ENCODE measurements around the gene DBH. TPM values are rescaled to one million over a fixed set of nuclear protein-coding genes. Genes with fewer than 3 reads are reported as not detected.

Gene DBH
- total RNA-seq, 1 donor from 2014 or later, result 0.13 TPM

GRCh38 chr9:133703591-133704399, 67.6 kb downstream of the DBH start:
- intact Hi-C loops (cut with DNase I), result no loop called here
- peak; percentile 58 for DNase-seq (ENCODE audit: low spot score)

GRCh38 chr9:133704711-133705181, 68.6 kb downstream of the DBH start:
- intact Hi-C loops (cut with DNase I), result no loop called here
- ATAC-seq (no peak), DNase-seq (ENCODE audit: low spot score) (peak; percentile 56)

More at GRCh38 chr9:133703591-133704399, 67.6 kb downstream of the DBH start:
- no peak for ATAC-seq

GRCh38 chr9:133705576-133705975, 69.4 kb downstream of the DBH start:
- no peak for DNase-seq (ENCODE audit: low spot score)
- intact Hi-C loops (cut with DNase I), result no loop called here
- ATAC-seq, result no peak

GRCh38 chr9:133706307-133707050, 70.3 kb downstream of the DBH start:
- no peak for ATAC-seq
- no peak for DNase-seq (ENCODE audit: low spot score)
- intact Hi-C loops (cut with DNase I), result no loop called here

- peak; percentile 71 for ATAC-seq
- intact Hi-C loops (cut with DNase I), result no loop called here
- peak; percentile 70 for DNase-seq (ENCODE audit: low spot score)
Measured at GRCh38 chr9:133707065-133707762, 71.1 kb downstream of the DBH start.

- intact Hi-C loops (cut with DNase I), result no loop called here
- no peak for ATAC-seq
- no peak for DNase-seq (ENCODE audit: low spot score)
Measured at GRCh38 chr9:133707763-133708245, 71.6 kb downstream of the DBH start.

GRCh38 chr9:133708246-133709014, 72.3 kb downstream of the DBH start:
- DNase-seq (ENCODE audit: low spot score) (peak; percentile 56), ATAC-seq (no peak)
- intact Hi-C loops (cut with DNase I), result no loop called here

Other genes starting within 250 kb of the DBH start
- gene REXO4, start 218.4 kb upstream of the DBH start, total RNA-seq, result 23.8 TPM
- gene ADAMTS13, start 214.0 kb upstream of the DBH start, total RNA-seq, result 4.6 TPM
- gene CACFD1, start 176.4 kb upstream of the DBH start, total RNA-seq, result 10.1 TPM
- gene SLC2A6, start 157.3 kb upstream of the DBH start, total RNA-seq, result 3.3 TPM
- not detected for gene MYMK, start 111.4 kb upstream of the DBH start, total RNA-seq
- 22.3 TPM for gene ADAMTSL2, start 101.7 kb upstream of the DBH start, total RNA-seq
- gene FAM163B, start 27.0 kb upstream of the DBH start, total RNA-seq, result not detected
- 6.0 TPM for gene SARDH, start 102.0 kb downstream of the DBH start, total RNA-seq

All from sciatic nerve (tissue), 2 donors.